ENCODE measurements around the gene RHOH. TPM values are rescaled to one million over a fixed set of nuclear protein-coding genes. Genes with fewer than 3 reads are reported as not detected.

The RHOH gene
- total and polyA plus RNA-seq, 9 donors, result 0.31 to 3.2 (median 0.98) TPM

DNA sequence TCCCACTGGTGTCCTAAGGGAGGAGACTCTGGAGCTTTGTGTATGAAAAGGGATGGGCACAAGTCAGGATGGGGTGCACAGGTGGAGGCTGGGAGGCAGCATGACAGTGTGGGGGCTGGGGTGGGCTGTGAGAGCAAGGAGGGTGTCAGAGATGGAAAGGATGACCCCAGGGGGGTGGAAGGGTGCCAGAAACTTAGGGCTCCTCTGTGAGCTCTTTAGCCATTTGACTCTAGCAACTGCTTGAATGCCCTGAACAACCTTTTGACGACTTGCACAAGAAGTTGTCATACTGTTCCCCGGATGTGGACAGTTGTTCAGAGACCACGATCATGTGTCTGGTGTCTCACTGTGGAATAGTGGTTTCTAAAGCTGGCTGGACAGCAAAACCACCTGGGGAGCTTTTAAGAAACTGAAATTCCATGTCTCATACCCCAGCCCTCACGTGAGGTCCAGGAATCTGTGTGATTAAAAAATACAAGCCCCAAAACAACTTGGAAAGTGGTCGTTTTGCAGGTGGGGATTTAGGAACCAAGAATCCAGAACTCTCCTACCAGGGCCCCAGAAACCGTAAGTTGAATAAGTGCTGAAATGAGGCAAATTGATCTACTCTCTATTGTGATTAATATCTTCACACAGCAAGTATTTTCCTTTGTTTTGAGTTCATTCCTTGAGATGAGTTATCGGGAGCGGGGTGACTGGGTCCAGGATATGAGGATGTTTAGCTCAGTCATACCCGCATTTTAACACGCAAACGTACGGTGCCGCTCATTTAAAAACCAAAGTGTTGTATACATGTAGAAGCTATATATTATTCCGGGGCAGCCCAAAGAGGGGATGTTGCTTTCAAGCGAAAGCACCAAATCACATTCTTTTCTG is 3.4 kb downstream of the RHOH start:
- H3K27me3 ChIP-seq, result no peaks in the 10 kb centered on the region
- intact Hi-C loops (cut with DNase I), result no loop called here
- H3K4me1 ChIP-seq (ENCODE audit: insufficient read depth), result peaks cover 2% of the 10 kb centered on the region
- H3K36me3 ChIP-seq, result no peaks in the 10 kb centered on the region
- H3K27ac ChIP-seq, result no peak overlapping the region
- no peak overlapping the region for H3K4me3 ChIP-seq
- H3K9me3 ChIP-seq, result no peaks in the 10 kb centered on the region
- TF ChIP-seq, protein P1, sequence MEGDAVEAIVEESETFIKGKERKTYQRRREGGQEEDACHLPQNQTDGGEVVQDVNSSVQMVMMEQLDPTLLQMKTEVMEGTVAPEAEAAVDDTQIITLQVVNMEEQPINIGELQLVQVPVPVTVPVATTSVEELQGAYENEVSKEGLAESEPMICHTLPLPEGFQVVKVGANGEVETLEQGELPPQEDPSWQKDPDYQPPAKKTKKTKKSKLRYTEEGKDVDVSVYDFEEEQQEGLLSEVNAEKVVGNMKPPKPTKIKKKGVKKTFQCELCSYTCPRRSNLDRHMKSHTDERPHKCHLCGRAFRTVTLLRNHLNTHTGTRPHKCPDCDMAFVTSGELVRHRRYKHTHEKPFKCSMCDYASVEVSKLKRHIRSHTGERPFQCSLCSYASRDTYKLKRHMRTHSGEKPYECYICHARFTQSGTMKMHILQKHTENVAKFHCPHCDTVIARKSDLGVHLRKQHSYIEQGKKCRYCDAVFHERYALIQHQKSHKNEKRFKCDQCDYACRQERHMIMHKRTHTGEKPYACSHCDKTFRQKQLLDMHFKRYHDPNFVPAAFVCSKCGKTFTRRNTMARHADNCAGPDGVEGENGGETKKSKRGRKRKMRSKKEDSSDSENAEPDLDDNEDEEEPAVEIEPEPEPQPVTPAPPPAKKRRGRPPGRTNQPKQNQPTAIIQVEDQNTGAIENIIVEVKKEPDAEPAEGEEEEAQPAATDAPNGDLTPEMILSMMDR (IDR thresholded peaks at IDR 0.05), result no peak
- no peak for TF ChIP-seq POLR2A (IDR thresholded peaks at IDR 0.05)
- TF ChIP-seq EP300 (IDR thresholded peaks at IDR 0.05), result no peak
- 68 to 81% (median 80%) methylated on average over 15 of the region's 15 CpGs for WGBS, 3 donors
- no peak for DNase-seq

DNA sequence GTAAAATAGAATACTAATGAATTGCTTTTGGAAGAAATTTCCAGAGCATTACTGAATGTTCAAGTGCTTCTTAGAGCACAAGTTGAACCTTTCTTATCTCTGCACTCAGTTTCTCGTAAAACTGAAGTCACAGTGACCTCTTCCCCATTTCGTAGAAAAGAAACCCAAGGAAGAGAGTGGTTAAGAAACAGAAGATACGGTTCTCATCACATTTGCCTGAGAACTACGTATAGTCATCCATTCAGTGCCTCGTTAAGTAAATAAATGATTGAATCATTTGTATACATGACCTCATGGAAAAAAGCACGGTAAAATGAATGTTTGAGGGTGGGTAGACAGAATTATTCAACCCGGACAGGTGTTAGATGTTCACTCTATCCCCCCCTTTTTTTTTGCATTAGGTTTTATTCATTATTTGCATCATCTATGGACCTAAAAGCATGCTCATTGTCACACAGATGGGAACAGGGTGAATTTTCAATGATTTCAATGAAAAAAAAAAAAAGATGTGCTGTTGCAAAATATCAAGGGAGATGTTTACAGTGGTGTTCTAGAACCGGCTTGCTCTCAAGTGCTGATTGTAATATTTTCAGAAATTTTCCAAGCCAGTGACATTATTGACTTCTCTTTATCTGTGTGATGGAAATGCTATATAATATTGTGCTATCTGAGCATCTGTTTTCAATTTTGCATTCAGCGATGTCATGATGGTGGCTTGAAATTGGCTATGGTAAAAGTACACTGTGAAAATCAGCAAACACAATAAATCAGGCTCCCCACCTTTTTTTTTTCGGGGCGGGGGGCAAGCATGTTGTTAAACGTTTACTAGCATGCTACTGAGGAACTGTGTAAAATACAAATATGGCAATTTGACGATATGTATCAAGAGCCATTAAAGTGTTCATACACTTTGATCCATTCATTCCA is 4.3 kb downstream of the RHOH start:
- no peak for TF ChIP-seq POLR2A (IDR thresholded peaks at IDR 0.05)
- TF ChIP-seq, protein P1 (IDR thresholded peaks at IDR 0.05), result no peak
- TF ChIP-seq EP300 (IDR thresholded peaks at IDR 0.05), result no peak
- peaks cover 2% of the 10 kb centered on the region for H3K4me1 ChIP-seq (ENCODE audit: insufficient read depth)
- no peak for DNase-seq
- no peak overlapping the region for H3K27ac ChIP-seq
- H3K36me3 ChIP-seq, result no peaks in the 10 kb centered on the region
- H3K27me3 ChIP-seq, result no peaks in the 10 kb centered on the region
- 41 to 50% (median 50%) methylated on average over 13 of the region's 13 CpGs for WGBS, 3 donors
- no peaks in the 10 kb centered on the region for H3K9me3 ChIP-seq
- intact Hi-C loops (cut with DNase I), result no loop called here
- no peak overlapping the region for H3K4me3 ChIP-seq

DNA sequence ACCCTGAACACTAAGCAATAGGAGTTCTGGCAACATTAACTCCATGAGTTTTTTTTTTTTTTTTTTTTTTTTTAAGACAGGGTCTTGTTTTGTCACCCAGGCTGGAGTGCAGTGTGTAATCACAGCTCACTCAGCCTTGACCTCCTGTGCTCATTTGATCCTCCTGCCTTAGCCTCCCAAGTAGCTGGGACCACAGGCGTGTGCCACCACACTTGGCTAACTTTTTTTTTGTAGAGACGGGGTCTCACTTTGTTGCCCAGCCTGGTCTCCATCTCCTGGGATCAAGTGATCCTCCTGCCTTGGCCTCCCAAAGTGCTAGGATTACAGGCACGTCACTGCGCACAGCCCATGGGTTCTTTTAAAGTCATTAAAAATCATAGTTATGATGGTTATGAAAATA is 5.1 kb downstream of the RHOH start:
- H3K4me3 ChIP-seq, result no peak overlapping the region
- peaks cover 2% of the 10 kb centered on the region for H3K4me1 ChIP-seq (ENCODE audit: insufficient read depth)
- DNase-seq, result no peak
- no peaks in the 10 kb centered on the region for H3K9me3 ChIP-seq
- no peak overlapping the region for H3K27ac ChIP-seq
- H3K27me3 ChIP-seq, result no peaks in the 10 kb centered on the region
- intact Hi-C loops (cut with DNase I), result no loop called here
- TF ChIP-seq EP300 (IDR thresholded peaks at IDR 0.05) (no peak), POLR2A (IDR thresholded peaks at IDR 0.05) (no peak)
- TF ChIP-seq, protein P1 (IDR thresholded peaks at IDR 0.05), result no peak
- WGBS, 3 donors, result 93 to 95% (median 94%) methylated on average over 4 of the region's 4 CpGs
- H3K36me3 ChIP-seq, result no peaks in the 10 kb centered on the region

DNA sequence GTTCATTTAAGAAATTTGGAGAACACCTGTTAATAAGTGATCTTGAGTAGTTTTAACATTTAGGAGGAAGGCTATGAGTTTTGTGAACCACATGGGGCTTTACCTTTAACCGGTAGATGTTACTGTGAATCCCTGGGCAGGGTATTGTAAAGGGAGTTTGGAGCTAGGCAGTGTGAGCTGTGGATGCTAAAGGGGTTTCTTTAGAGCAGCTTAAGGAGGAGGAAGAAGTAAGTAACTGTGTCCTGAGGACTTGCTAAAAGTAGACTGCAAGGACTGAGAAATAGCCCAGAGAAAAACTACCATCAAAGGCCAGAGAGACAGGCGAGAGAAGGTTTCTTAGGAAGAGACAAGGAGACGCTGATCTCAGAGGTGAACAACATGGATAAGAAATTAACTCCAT is 5.6 kb downstream of the RHOH start:
- Histone ChIP-seq H3K27ac (no peak overlapping the region), H3K36me3 (no peaks in the 10 kb centered on the region), H3K4me1 (ENCODE audit: insufficient read depth) (peaks cover 2% of the 10 kb centered on the region), H3K27me3 (no peaks in the 10 kb centered on the region), H3K9me3 (no peaks in the 10 kb centered on the region), H3K4me3 (no peak overlapping the region)
- TF ChIP-seq, protein P1 (IDR thresholded peaks at IDR 0.05), result no peak
- TF ChIP-seq POLR2A (IDR thresholded peaks at IDR 0.05) (no peak), EP300 (IDR thresholded peaks at IDR 0.05) (no peak)
- DNase-seq, result no peak
- intact Hi-C loops (cut with DNase I), result no loop called here
- WGBS, 3 donors, result 80 to 84% (median 82%) methylated on average over 3 of the region's 3 CpGs

Data from ovary (tissue), 9 donors.